Mesenchymal stem cell (in vitro differentiated cells and primary cell): ENCODE data around the gene WDR91. TPM values are rescaled to one million over a fixed set of nuclear protein-coding genes. Genes with fewer than 3 reads are reported as not detected.
A peak's percentile ranks its signal among the peaks of the same experiment; 100 is the strongest.

ENCODE experiments used
- DNase-seq: peaks from one replicate; pipeline ENCODE4 v3.0.0-alpha.2; 2013
- H2AFZ ChIP-seq: one replicate; pipeline ENCODE4 v1.6.1; 2013; ENCODE audit warnings: low read depth, mild to moderate bottlenecking, control low read depth, inconsistent platforms, low read length, moderate library complexity
- H2AK5ac ChIP-seq: 2 replicates; pipeline ENCODE4 v1.6.1; 2013; ENCODE audit warnings: low read length, moderate library complexity, mild to moderate bottlenecking, inconsistent platforms; ENCODE audit not compliant: severe bottlenecking
- H2BK120ac ChIP-seq: one replicate; pipeline ENCODE4 v1.6.1; 2013; ENCODE audit warnings: low read depth, mild to moderate bottlenecking, inconsistent platforms, low read length, moderate library complexity
- H2BK12ac ChIP-seq, 2 experiments: one replicate each; pipeline ENCODE4 v1.6.1; 2013; ENCODE audit warnings: inconsistent platforms in 2 of 2, low read length in 2 of 2, mild to moderate bottlenecking in 2 of 2, moderate library complexity in 2 of 2, control low read depth in 1 of 2
- H2BK15ac ChIP-seq: one replicate; pipeline ENCODE4 v1.6.1; 2013; ENCODE audit warnings: mild to moderate bottlenecking, low read depth, inconsistent platforms; ENCODE audit not compliant: poor library complexity, severe bottlenecking
- H2BK5ac ChIP-seq: 2 replicates; pipeline ENCODE4 v1.6.1; 2013; ENCODE audit warnings: low read depth, mild to moderate bottlenecking, low read length, control low read depth, inconsistent platforms; ENCODE audit not compliant: poor library complexity, severe bottlenecking
- H3K14ac ChIP-seq, 2 experiments: one replicate each; pipeline ENCODE4 v1.6.1; 2013; ENCODE audit warnings: inconsistent platforms in 2 of 2, low read length in 2 of 2, control low read depth in 1 of 2, mild to moderate bottlenecking in 1 of 2, moderate library complexity in 1 of 2
- H3K18ac ChIP-seq, 2 experiments: one replicate each; pipeline ENCODE4 v1.6.1; 2013; ENCODE audit warnings: inconsistent platforms in 2 of 2, low read length in 2 of 2, control low read depth in 1 of 2, low read depth in 1 of 2, mild to moderate bottlenecking in 1 of 2
- H3K23ac ChIP-seq, 2 experiments: one replicate each; pipeline ENCODE4 v1.6.1; 2013; ENCODE audit warnings: inconsistent platforms in 2 of 2, low read length in 2 of 2, mild to moderate bottlenecking in 2 of 2, moderate library complexity in 2 of 2, control low read depth in 1 of 2
- H3K27ac ChIP-seq: 2 replicates; pipeline ENCODE4 v1.5.1; 2013; ENCODE audit warnings: mild to moderate bottlenecking, moderate library complexity, low read length, control low read depth, inconsistent platforms; ENCODE audit not compliant: poor library complexity, severe bottlenecking
- H3K27me3 ChIP-seq, 2 experiments: 2 replicates each; pipeline versions ENCODE4 v1.6.1 to v1.7.0; 2013; ENCODE audit warnings: low read length in 2 of 2, mild to moderate bottlenecking in 2 of 2, moderate library complexity in 2 of 2, control low read depth in 1 of 2, inconsistent platforms in 1 of 2; ENCODE audit not compliant: control insufficient read depth in 1 of 2, insufficient read depth in 1 of 2
- H3K36me3 ChIP-seq, 2 experiments: 2 replicates each; pipeline versions ENCODE4 v1.6.1 to v1.7.0; 2013; ENCODE audit warnings: low read length in 2 of 2, control low read depth in 1 of 2, inconsistent platforms in 1 of 2, low read depth in 1 of 2, mild to moderate bottlenecking in 1 of 2; ENCODE audit not compliant: insufficient read depth in 2 of 2, control insufficient read depth in 1 of 2
- H3K4ac ChIP-seq, 2 experiments: one replicate each; pipeline ENCODE4 v1.6.1; 2013; ENCODE audit warnings: inconsistent platforms in 2 of 2, low read length in 2 of 2, mild to moderate bottlenecking in 2 of 2, moderate library complexity in 2 of 2, control low read depth in 1 of 2, low read depth in 1 of 2
- H3K4me1 ChIP-seq: 2 replicates; pipeline ENCODE4 v1.6.1; 2013; ENCODE audit warnings: low read depth, low read length, control low read depth; ENCODE audit not compliant: control insufficient read depth, insufficient read depth
- H3K4me2 ChIP-seq: 2 replicates; pipeline ENCODE4 v1.6.1; 2013; ENCODE audit warnings: low read length, mild to moderate bottlenecking, inconsistent platforms; ENCODE audit not compliant: poor library complexity, severe bottlenecking
- H3K4me3 ChIP-seq, 2 experiments: 2 replicates each; pipeline versions ENCODE4 v1.5.1 to v1.7.0; 2013; ENCODE audit warnings: low read length in 2 of 2, mild to moderate bottlenecking in 2 of 2, control low read depth in 1 of 2, low read depth in 1 of 2; ENCODE audit not compliant: insufficient read depth in 1 of 2
- H3K79me1 ChIP-seq: replicated peaks from 2 replicates; pipeline ENCODE4 v1.6.1; 2013; ENCODE audit warnings: mild to moderate bottlenecking, control low read depth, low read length, inconsistent platforms; ENCODE audit not compliant: poor library complexity, severe bottlenecking
- H3K9ac ChIP-seq: 2 replicates; pipeline ENCODE4 v1.7.0; 2013; ENCODE audit warnings: mild to moderate bottlenecking, low read length, moderate library complexity
- H3K9me3 ChIP-seq: 2 replicates; pipeline ENCODE4 v1.7.0; 2013; ENCODE audit warnings: mild to moderate bottlenecking, low read length; ENCODE audit not compliant: control insufficient read depth
- H4K8ac ChIP-seq: one replicate; pipeline ENCODE4 v1.6.1; 2013; ENCODE audit warnings: inconsistent platforms, mild to moderate bottlenecking, low read length, moderate library complexity
- H4K91ac ChIP-seq: one replicate; pipeline ENCODE4 v1.6.1; 2013; ENCODE audit warnings: mild to moderate bottlenecking, low read length, inconsistent platforms
- WGBS: methylation state at CpG from one replicate; pipeline ENCODE4 v1.1.7; 2013; ENCODE audit warnings: mixed read lengths; 5-methylcytosine and 5-hydroxymethylcytosine counted together
- polyA plus RNA-seq, 2 experiments: library from polyadenylated mRNA; stranded (reverse); fragments of 200-250 nt; gene quantifications; one replicate each; pipeline ENCODE4 v1.2.3, GENCODE V29; 2013

The WDR91 gene
- 4.2 TPM for polyA plus RNA-seq (2013, experiment 1 of 2)
- polyA plus RNA-seq (2013, experiment 2 of 2) = 4.1 TPM

GRCh38 chr7:135211179-135211945 lies at the start of gene WDR91:
TSS of gene WDR91 (minus strand) at chr7:135211526. CDS start at chr7:135211502, 24 bp downstream.
- peak within 1 kb of the TSS; percentile 6 for H2BK120ac ChIP-seq
- peaks cover 4 to 21% of the 10 kb centered on the region in 2 experiments for H3K36me3 ChIP-seq
- H3K4me1 ChIP-seq = peaks cover 21% of the 10 kb centered on the region

GRCh38 chr7:135260470-135260869 lies 49.1 kb upstream of the WDR91 start:
- H3K27me3 ChIP-seq = no peaks in the 10 kb centered on the region
- H3K14ac ChIP-seq = no peak overlapping the region
- H3K79me1 ChIP-seq = no peaks in the 10 kb centered on the region
- WGBS = 92% methylated on average over 2 of the region's 2 CpGs
- H2BK15ac ChIP-seq = no peak overlapping the region
- no peak overlapping the region for H2AK5ac ChIP-seq
- H3K18ac ChIP-seq = no peak overlapping the region
- H3K23ac ChIP-seq = no peak overlapping the region
- H4K8ac ChIP-seq = no peak overlapping the region
- no peak overlapping the region for H3K4ac ChIP-seq
- peaks cover 12% of the 10 kb centered on the region for H3K9me3 ChIP-seq
- H3K36me3 ChIP-seq = no peaks in the 10 kb centered on the region
- H2BK5ac ChIP-seq = no peak overlapping the region
- H3K4me3 ChIP-seq = no peak overlapping the region
- H2BK12ac ChIP-seq = no peak overlapping the region
- no peak overlapping the region for H3K9ac ChIP-seq
- no peak overlapping the region for H3K4me2 ChIP-seq
- H3K4me1 ChIP-seq = peaks cover 10% of the 10 kb centered on the region
- no peak for DNase-seq
- H2AFZ ChIP-seq = no peak overlapping the region
- no peak overlapping the region for H2BK120ac ChIP-seq
- no peak overlapping the region for H3K27ac ChIP-seq
- no peak overlapping the region for H4K91ac ChIP-seq

More at GRCh38 chr7:135211179-135211945, at the start of gene WDR91:
- Histone ChIP-seq H2AFZ (peak within 1 kb of the TSS; percentile 99), H3K4me2 (peak within 1 kb of the TSS; percentile 82), H4K8ac (peak within 1 kb of the TSS; percentile 96), H3K4me3 (peak within 1 kb of the TSS; percentile 95 to 97), H3K79me1 (peaks cover 4% of the 10 kb centered on the region), H3K27me3 (no peaks in the 10 kb centered on the region), H3K18ac (peak within 1 kb of the TSS; percentile 79 to 97), H3K4ac (peak within 1 kb of the TSS; percentile 78 to 81), H2BK5ac (peak within 1 kb of the TSS; percentile 77), H2BK12ac (peak within 1 kb of the TSS in 1 of 2 experiments; percentile 89), H3K9me3 (no peaks in the 10 kb centered on the region), H3K27ac (peak within 1 kb of the TSS; percentile 52), H4K91ac (peak within 1 kb of the TSS; percentile 94), H2AK5ac (peak within 1 kb of the TSS; percentile 49), H3K9ac (peak within 1 kb of the TSS; percentile 94), H3K23ac (peak within 1 kb of the TSS in 1 of 2 experiments; percentile 53), H2BK15ac (peak within 1 kb of the TSS; percentile 48), H3K14ac (peak within 1 kb of the TSS in 1 of 2 experiments; percentile 79)
- peak; percentile 90 for DNase-seq
- under 1% methylated on average over 68 of the region's 82 CpGs for WGBS

GRCh38 chr7:135259702-135260101 lies 48.4 kb upstream of the WDR91 start:
- Histone ChIP-seq H3K18ac (no peak overlapping the region), H2BK15ac (no peak overlapping the region), H3K4ac (no peak overlapping the region), H2BK5ac (no peak overlapping the region), H3K27ac (no peak overlapping the region), H4K8ac (no peak overlapping the region), H3K4me1 (peaks cover 12% of the 10 kb centered on the region), H3K79me1 (no peaks in the 10 kb centered on the region), H3K4me3 (no peak overlapping the region), H2BK120ac (no peak overlapping the region), H3K14ac (no peak overlapping the region), H4K91ac (no peak overlapping the region), H3K4me2 (no peak overlapping the region), H3K27me3 (no peaks in the 10 kb centered on the region), H2BK12ac (no peak overlapping the region), H2AFZ (no peak overlapping the region), H3K23ac (no peak overlapping the region), H2AK5ac (no peak overlapping the region), H3K9ac (no peak overlapping the region), H3K36me3 (no peaks in the 10 kb centered on the region), H3K9me3 (peaks cover 9% of the 10 kb centered on the region)
- 91% methylated on average over 6 of the region's 6 CpGs for WGBS
- no peak for DNase-seq

GRCh38 chr7:135258585-135258984 lies 47.3 kb upstream of the WDR91 start:
- Histone ChIP-seq H3K9me3 (no peaks in the 10 kb centered on the region), H2AFZ (no peak overlapping the region), H3K36me3 (no peaks in the 10 kb centered on the region), H2BK5ac (no peak overlapping the region), H2BK120ac (no peak overlapping the region), H3K4me1 (peaks cover 22% of the 10 kb centered on the region), H3K23ac (no peak overlapping the region), H3K4me3 (no peak overlapping the region), H4K8ac (no peak overlapping the region), H3K79me1 (no peaks in the 10 kb centered on the region), H3K4ac (no peak overlapping the region), H3K9ac (no peak overlapping the region), H3K27ac (no peak overlapping the region), H2AK5ac (no peak overlapping the region), H3K27me3 (no peaks in the 10 kb centered on the region), H2BK15ac (no peak overlapping the region), H3K4me2 (no peak overlapping the region), H2BK12ac (no peak overlapping the region), H3K18ac (no peak overlapping the region), H4K91ac (no peak overlapping the region), H3K14ac (no peak overlapping the region)
- 80% methylated on average over 3 of the region's 3 CpGs for WGBS
- DNase-seq = no peak
